HFF-Myc (cell line): ENCODE measurements around the gene PIAS2.
"Not testable (repeated sequence)": the region's sequence is repeated elsewhere in the genome, so short reads cannot be mapped to it uniquely, and the experiment has no call there.

ENCODE experiments used
- DNase-seq: peaks from one replicate; pipeline ENCODE4 v3.0.0-alpha.2; 2011; ENCODE audit warnings: low read depth; ENCODE audit errors: extremely low read depth
- H3K4me3 ChIP-seq: replicated peaks from 2 replicates; pipeline ENCODE4 v1.5.1; 2011; ENCODE audit warnings: low read depth, mild to moderate bottlenecking, control low read depth, low read length
- CTCF ChIP-seq: IDR thresholded peaks from 2 replicates; pipeline ENCODE4 v1.5.1; 2012; ENCODE audit warnings: mild to moderate bottlenecking, low read depth, low read length, control low read depth; ENCODE audit errors: missing control alignments

The PIAS2 gene

GRCh38 chr18:46858290-46858689 is 59.0 kb downstream of the PIAS2 start:
- no peak for DNase-seq
- no peak for TF ChIP-seq CTCF
- no peak overlapping the region for H3K4me3 ChIP-seq

- no peak for TF ChIP-seq CTCF
- H3K4me3 ChIP-seq, result no peak overlapping the region
- no peak for DNase-seq
Observed at GRCh38 chr18:46856973-46857372, 60.3 kb downstream of the PIAS2 start.

GRCh38 chr18:46849007-46849406 is 68.3 kb downstream of the PIAS2 start:
- TF ChIP-seq CTCF, result no peak
- no peak overlapping the region for H3K4me3 ChIP-seq
- DNase-seq, result no peak

- no peak for DNase-seq
- no peak overlapping the region for H3K4me3 ChIP-seq
- TF ChIP-seq CTCF, result no peak
Observed at GRCh38 chr18:46843372-46843771, 73.9 kb downstream of the PIAS2 start.

- no peak for TF ChIP-seq CTCF
- H3K4me3 ChIP-seq, result no peak overlapping the region
- DNase-seq, result no peak
Observed at GRCh38 chr18:46842583-46842982, 74.7 kb downstream of the PIAS2 start.

GRCh38 chr18:46833899-46834298 is 83.4 kb downstream of the PIAS2 start:
- H3K4me3 ChIP-seq, result no peak overlapping the region
- TF ChIP-seq CTCF, result no peak
- no peak for DNase-seq

- no peak for DNase-seq
- TF ChIP-seq CTCF, result no peak
- H3K4me3 ChIP-seq, result no peak overlapping the region
Observed at GRCh38 chr18:46832849-46833248, 84.5 kb downstream of the PIAS2 start.

GRCh38 chr18:46832422-46832821 is 84.9 kb downstream of the PIAS2 start:
- H3K4me3 ChIP-seq, DNase-seq: not testable (repeated sequence)
